LoVo (cell line): ENCODE results near the gene APAF1.

ENCODE experiments used
- DNase-seq: peaks from one replicate; pipeline ENCODE4 v3.0.0-alpha.2; 2016; ENCODE audit warnings: low spot score

APAF1 gene

GRCh38 chr12:98660521-98660920 lies 15.4 kb downstream of the APAF1 start:
- no peak for DNase-seq

DNA sequence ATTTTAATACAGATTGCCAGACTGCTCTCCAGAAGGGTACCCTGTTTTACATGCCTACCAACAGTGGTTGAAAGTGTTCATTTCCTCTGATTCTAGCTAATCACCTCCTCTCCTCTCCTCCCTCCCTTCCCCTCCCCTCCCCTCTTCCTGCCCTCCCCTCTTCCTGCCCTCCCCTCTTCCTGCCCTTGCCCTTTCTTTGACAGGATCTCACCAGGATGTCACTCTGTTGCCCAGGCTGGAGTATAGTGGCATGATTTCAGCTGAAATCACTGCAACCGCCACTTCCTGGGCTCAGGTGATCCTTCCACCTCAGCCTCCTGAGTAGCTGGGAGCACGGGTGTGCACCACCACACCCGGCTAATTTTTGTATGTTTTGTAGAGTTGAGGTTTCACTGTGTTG lies 24.7 kb downstream of the APAF1 start:
- no peak for DNase-seq

- DNase-seq: no peak
Measured at GRCh38 chr12:98671459-98671858, 26.4 kb downstream of the APAF1 start.

- no peak for DNase-seq
Measured at GRCh38 chr12:98674841-98675240, 29.8 kb downstream of the APAF1 start.

GRCh38 chr12:98678236-98678945 lies 33.3 kb downstream of the APAF1 start:
- DNase-seq: no peak

DNA sequence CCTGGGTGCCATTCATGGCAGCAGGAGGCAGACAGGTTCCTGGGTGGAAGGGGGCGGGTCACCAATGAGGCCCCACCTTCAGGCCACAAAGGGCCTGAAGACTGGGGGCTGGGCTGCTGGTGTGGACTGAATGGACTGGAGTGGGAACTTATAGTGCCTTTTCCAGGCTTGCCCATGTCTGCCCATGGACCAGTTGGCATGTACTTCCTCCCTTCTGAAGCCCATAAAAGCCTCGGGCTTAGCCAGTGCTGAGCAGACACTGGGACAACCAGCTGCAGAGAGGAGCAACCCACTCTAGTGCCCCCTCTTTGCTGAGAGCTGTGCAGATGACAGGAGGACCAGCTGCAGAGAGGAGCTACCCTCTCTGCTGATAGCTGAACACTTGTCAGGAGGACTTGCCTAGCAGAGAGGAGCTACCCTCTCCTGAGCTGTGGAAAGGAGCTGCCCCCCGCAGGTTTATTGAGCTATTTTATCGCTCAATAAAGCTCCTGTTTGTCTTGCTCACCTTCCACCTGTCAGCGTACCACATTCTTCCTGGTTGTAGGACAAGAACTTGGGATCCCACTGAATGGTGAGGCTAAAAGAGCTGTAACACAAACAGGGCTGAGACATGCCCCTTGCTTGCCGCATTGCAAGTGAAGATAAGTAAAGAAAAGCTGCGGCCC lies 34.0 kb downstream of the APAF1 start:
- no peak for DNase-seq

GRCh38 chr12:98679611-98680005 lies 34.5 kb downstream of the APAF1 start:
- DNase-seq: no peak

DNA sequence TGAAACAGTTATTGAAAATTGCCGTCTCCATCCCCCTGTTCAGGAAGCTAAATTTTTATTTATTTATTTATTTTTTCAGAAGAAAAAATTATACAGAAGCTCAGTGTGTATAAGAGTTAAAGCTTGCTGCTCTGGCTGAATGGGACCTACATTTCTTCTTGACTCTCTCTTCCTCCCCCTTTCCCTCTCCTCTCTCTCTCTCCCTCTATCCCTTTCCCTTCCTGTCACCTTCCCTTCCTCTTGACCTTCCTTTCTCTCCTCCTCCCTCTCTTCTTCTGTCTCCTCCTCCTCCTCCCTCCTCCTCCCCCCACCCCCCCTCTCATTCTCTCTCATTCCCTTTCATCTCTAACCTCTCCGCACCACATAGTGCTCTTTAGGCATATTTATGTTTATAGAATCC lies 39.1 kb downstream of the APAF1 start:
- no peak for DNase-seq

GRCh38 chr12:98686603-98687002 lies 41.5 kb downstream of the APAF1 start:
- no peak for DNase-seq

- no peak for DNase-seq
Measured at GRCh38 chr12:98691351-98691750, 46.3 kb downstream of the APAF1 start.

- DNase-seq: no peak
Measured at GRCh38 chr12:98696036-98696646, 51.1 kb downstream of the APAF1 start.

GRCh38 chr12:98697209-98697608 lies 52.1 kb downstream of the APAF1 start:
- no peak for DNase-seq

DNA sequence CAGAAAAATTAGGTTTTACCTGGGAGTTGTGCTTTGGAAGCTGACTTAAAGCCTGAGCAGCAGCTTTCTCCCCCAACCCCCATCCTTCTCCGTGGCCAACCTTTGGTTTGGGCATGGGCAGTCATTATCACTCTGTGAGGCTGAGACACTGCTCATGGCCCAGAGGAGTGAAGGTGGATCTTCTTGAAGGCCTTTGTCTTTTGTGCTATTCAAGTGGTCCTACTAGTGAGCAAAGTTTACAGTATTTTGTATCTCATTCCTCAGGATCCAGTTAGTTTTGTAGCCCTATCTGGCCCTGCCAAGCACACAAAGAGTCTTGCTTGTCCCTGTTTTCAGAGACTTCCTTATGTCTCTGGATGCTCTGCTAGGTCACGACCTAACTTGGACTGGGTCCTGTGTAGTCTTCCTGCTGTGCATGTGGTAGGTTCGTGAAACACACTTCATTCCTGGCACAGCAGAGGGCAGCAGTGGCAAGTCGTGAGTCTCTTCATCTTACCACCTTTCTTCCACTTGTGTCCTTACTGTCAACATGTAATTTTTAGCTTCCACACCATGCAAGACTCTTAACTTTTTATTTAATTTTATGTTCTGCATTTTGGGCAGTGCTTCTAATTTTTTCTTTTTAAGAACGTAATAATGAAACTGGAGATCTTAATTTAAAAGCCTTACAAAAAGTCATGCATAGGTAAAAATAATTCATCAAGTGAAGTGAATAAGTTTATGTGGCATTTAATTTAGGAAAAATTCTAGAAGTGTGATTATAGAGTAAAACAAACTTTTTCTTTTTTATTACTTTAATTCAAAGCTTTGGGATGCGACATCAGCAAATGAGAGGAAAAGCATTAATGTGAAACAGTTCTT lies 53.7 kb downstream of the APAF1 start:
- peak; percentile 67 for DNase-seq

- no peak for DNase-seq
Measured at GRCh38 chr12:98699586-98699985, 54.5 kb downstream of the APAF1 start.

GRCh38 chr12:98701166-98701565 lies 56.1 kb downstream of the APAF1 start:
- DNase-seq: no peak

DNA sequence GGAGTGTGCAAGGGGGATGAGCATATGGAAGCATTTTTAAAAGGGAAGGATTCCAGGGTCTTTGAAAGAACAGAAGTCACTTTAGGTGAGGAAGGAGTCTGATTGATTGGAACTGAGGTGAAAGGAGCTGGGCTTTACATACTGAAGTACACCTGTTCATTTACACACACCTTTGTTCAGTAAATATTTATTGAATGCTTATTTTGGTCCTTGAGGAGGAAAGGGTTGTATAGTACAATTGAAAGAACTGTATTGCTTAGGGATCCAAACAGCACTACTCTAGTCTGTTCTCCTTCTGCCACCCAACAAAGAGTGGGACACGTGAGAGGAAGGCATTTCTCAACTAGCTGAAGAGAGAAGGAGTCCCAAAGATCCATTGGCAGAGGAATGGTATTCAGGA lies 63.9 kb downstream of the APAF1 start:
- DNase-seq: no peak

GRCh38 chr12:98714426-98714825 lies 69.3 kb downstream of the APAF1 start:
- no peak for DNase-seq

DNA sequence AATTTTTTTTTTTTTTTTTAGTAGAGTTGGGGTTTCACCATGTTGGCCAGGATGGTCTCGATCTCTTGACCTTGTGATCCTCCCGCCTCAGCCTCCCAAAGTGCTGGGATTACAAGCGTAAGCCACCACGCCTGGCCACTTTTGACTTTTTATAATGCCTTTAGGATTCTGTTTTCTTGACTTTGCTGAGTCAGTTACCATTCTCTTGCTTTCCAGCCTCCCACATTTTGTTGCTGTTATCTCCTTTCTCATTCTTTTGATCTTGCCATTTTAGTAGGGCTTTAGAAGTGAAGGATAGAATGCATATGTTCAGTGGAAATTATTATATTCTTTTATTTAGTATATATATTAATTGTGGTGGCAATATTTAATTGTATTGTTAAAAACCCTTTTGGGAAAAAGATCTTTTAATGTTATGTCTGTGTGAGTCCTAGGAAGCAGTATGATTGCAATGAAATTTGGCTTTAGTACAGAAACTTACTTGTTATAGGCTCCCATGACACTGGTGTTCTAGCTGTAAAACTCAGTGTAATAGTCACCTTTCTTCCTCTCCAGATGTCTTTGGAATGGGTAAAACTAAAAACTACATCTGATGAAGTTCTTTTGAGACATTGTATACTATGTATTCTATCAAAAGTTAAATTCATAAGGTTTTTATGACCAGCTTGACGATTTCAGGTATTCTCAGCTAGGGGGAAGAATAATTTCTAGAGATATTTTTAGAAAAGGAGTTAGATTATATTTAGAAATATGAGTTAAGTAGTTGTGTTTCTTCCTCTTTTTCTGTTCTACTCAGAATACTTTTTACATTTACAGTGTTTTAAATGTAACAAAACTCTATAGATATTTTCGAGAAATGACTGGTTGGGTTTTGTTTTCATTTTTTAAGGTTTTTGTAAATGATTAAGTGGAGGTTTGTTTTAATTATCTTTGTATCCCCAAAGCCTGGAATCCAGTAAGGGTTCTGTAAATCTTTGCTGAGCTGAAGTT lies 74.7 kb downstream of the APAF1 start:
- DNase-seq: no peak

- no peak for DNase-seq
Measured at GRCh38 chr12:98721204-98721702, 76.2 kb downstream of the APAF1 start.

DNA sequence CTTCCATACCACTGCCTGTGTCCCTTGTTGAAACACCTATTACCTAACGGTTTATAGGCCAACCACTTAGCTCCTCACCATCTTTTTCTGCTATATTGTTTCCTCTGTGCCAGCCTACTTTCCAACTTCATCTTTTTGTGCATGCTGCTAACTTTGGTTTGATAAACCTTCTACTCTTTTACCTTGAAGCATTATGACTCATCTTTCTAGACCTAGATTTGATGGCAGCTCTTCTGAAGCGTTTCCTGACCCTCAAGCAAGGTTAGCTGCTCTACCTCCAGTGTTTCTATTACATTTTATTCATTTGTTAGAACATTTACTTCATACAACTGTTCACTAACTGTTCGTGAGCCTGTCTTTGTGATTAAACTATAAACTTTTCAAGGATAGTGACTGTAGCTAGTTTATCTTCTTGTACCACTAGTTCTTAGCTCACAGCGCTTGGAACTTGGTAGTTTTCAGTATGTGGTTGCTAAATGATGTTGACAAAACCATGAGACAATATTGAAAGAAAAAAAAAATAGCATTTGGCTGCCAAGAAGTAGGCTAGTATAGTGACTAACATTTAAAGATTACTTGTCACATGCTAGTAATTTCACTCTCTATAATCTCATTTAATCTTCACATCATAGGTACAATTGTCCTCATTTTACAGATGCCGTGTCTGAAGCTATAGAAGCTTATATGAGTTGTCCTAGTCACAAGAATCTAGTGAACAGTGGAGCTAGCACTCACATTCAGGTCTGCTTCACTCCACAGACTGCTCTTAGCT lies 79.5 kb downstream of the APAF1 start:
- DNase-seq: no peak
